SK-N-MC (cell line): ENCODE data around the gene NTN4.

Experiments used
- EZH2 ChIP-seq: fragments of 200-600 bp; sonication (generic); IDR thresholded peaks from one replicate; pipeline ENCODE4 v1.6.1; 2017; ENCODE audit warnings: antibody characterized with exemption
- POLR2AphosphoS5 ChIP-seq: IDR thresholded peaks from 2 replicates; pipeline ENCODE4 v1.6.1; 2012; ENCODE audit warnings: mild to moderate bottlenecking, low read depth, low read length, borderline replicate concordance

GRCh38 chr12:95629392-95629791 is 161.2 kb downstream of the NTN4 start:
- TF ChIP-seq EZH2 (no peak), POLR2AphosphoS5 (no peak)
